PC-3 (cell line): ENCODE results near the gene VPS33A. TPM values are rescaled to one million over a fixed set of nuclear protein-coding genes. Genes with fewer than 3 reads are reported as not detected.

ENCODE experiments used
- total RNA-seq: library from RNA; depleted of rRNA; stranded (reverse); fragments of >200 nt; gene quantifications from 2 replicates; pipeline ENCODE4 v1.2.3, GENCODE V29; 2014; rRNA removed

Gene VPS33A
- total RNA-seq, 1 experiment from 2014 or later = 40.8 TPM

Other genes with a start within 250 kb of the VPS33A start
- 31.6 and 32.5 TPM in 2 replicates for gene BCL7A, start 244.6 kb downstream of the VPS33A start, total RNA-seq
- 16.7 and 21.8 TPM in 2 replicates for gene MLXIP, start 187.7 kb downstream of the VPS33A start, total RNA-seq
- gene IL31, start 92.3 kb downstream of the VPS33A start, total RNA-seq = not detected in 2 replicates
- gene LRRC43, start 83.4 kb downstream of the VPS33A start, total RNA-seq = 0.66 TPM in 1 of 2 replicates, not detected in the other
- gene B3GNT4, start 62.8 kb downstream of the VPS33A start, total RNA-seq = 4.0 and 4.8 TPM in 2 replicates
- 97.6 and 112 TPM in 2 replicates for gene DIABLO, start 40.4 kb downstream of the VPS33A start, total RNA-seq
- 46.4 and 57.9 TPM in 2 replicates for gene CLIP1, start 156.2 kb upstream of the VPS33A start, total RNA-seq
- 14.4 and 15.0 TPM in 2 replicates for gene ZCCHC8, start 234.4 kb upstream of the VPS33A start, total RNA-seq